NCI-H510A (cell line): ENCODE data around the gene RRBP1.
"Not testable (repeated sequence)": the region's sequence is repeated elsewhere in the genome, so short reads cannot be mapped to it uniquely, and the experiment has no call there.

Experiments used
- DNase-seq: peaks from one replicate; lab custom pipeline; 2025; lab: John Stamatoyannopoulos, UW

RRBP1 gene

GRCh38 chr20:17709361-17710293, 27.6 kb upstream of the RRBP1 start:
- DNase-seq, result no peak

- no peak for DNase-seq
Measured at GRCh38 chr20:17708675-17709360, 26.8 kb upstream of the RRBP1 start.

GRCh38 chr20:17707951-17708350, 25.9 kb upstream of the RRBP1 start:
- DNase-seq, result not testable (repeated sequence)

GRCh38 chr20:17706632-17707031, 24.6 kb upstream of the RRBP1 start:
- no peak for DNase-seq

- no peak for DNase-seq
Measured at GRCh38 chr20:17705916-17706315, 23.9 kb upstream of the RRBP1 start.

- no peak for DNase-seq
Measured at GRCh38 chr20:17704589-17705317, 22.7 kb upstream of the RRBP1 start.

GRCh38 chr20:17701826-17702225, 19.8 kb upstream of the RRBP1 start:
- no peak for DNase-seq

GRCh38 chr20:17700637-17701036, 18.6 kb upstream of the RRBP1 start:
- no peak for DNase-seq

- DNase-seq, result no peak
Measured at GRCh38 chr20:17699931-17700351, 17.9 kb upstream of the RRBP1 start, which contains the start of gene BANF2. Gene BANF2, plus strand, starts transcription at chr20:17699966. Its CDS starts 25,060 bp downstream, at chr20:17725026.

- DNase-seq, result peak; percentile 28
Measured at GRCh38 chr20:17698384-17698783, 16.3 kb upstream of the RRBP1 start.

GRCh38 chr20:17697171-17697570, 15.1 kb upstream of the RRBP1 start:
- no peak for DNase-seq

- no peak for DNase-seq
Measured at GRCh38 chr20:17696287-17696686, 14.2 kb upstream of the RRBP1 start.

- no peak for DNase-seq
Measured at GRCh38 chr20:17694767-17695166, 12.7 kb upstream of the RRBP1 start.

- DNase-seq, result no peak
Measured at GRCh38 chr20:17693444-17694001, 11.5 kb upstream of the RRBP1 start.

- no peak for DNase-seq
Measured at GRCh38 chr20:17691758-17692157, 9.7 kb upstream of the RRBP1 start.

- no peak for DNase-seq
Measured at GRCh38 chr20:17690144-17690543, 8.1 kb upstream of the RRBP1 start.

GRCh38 chr20:17688965-17689364, 6.9 kb upstream of the RRBP1 start:
- peak; percentile 6 for DNase-seq

GRCh38 chr20:17687800-17688199, 5.8 kb upstream of the RRBP1 start:
- no peak for DNase-seq

GRCh38 chr20:17685168-17685567, 3.1 kb upstream of the RRBP1 start:
- DNase-seq, result no peak

- DNase-seq, result no peak
Measured at GRCh38 chr20:17684077-17684888, 2.2 kb upstream of the RRBP1 start.
